HG02840 (cell line): ENCODE measurements around the gene RPL10.
"Not testable (repeated sequence)": the region's sequence is repeated elsewhere in the genome, so short reads cannot be mapped to it uniquely, and the experiment has no call there.

ENCODE experiments used
- ATAC-seq: cut with Tn5 transposase; IDR thresholded peaks from one replicate; pipeline ENCODE4 v1.9.1; 2021; ENCODE audit warnings: mild to moderate bottlenecking, moderate library complexity, moderate number of reproducible peaks; ENCODE audit not compliant: unreplicated experiment, low FRiP score

RPL10 gene

GRCh38 chrX:154375156-154375504, 23.0 kb upstream of the RPL10 start:
- no peak for ATAC-seq

- no peak for ATAC-seq
Measured at GRCh38 chrX:154376774-154377173, 21.4 kb upstream of the RPL10 start.

GRCh38 chrX:154378059-154378798, 19.9 kb upstream of the RPL10 start:
- peak; percentile 2 for ATAC-seq

GRCh38 chrX:154378799-154379568, 19.2 kb upstream of the RPL10 start, which contains the start of gene EMD:
Gene EMD, plus strand, starts transcription at chrX:154379295. Its CDS starts 190 bp downstream, at chrX:154379485.
- ATAC-seq: peak; percentile 78

DNA sequence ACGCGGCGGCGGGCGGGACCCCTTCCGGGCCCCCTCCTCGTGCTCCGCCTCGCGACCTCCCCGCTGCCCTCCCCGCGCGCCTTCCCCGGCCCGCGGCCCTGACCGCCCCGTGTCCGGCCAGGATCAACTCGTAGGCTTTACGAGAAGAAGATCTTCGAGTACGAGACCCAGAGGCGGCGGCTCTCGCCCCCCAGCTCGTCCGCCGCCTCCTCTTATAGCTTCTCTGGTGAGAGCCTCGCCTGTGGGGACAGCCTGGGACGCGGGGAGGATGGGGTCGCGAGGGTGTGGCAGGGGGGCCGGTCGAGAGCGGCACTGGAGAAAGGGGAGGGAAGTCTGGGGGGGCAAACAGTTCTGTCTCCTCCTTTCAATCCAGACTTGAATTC, 18.6 kb upstream of the RPL10 start:
- no peak for ATAC-seq

DNA sequence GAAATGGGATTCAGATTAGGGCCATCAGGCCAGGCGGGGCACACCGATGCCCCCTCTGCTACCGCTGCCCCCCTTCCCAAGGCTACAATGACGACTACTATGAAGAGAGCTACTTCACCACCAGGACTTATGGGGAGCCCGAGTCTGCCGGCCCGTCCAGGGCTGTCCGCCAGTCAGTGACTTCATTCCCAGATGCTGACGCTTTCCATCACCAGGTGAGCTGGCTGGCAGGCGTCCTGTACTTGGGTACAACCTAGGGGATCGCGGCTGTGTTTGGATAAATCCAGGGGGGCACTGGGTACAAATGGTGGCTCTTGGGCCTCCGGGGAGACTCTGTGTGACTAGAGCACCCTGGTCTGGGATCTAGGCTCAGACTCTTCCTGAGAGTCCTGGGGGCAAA, 18.0 kb upstream of the RPL10 start:
- no peak for ATAC-seq

- ATAC-seq: no peak
Measured at GRCh38 chrX:154380787-154381186, 17.4 kb upstream of the RPL10 start.

GRCh38 chrX:154381271-154381670, 16.9 kb upstream of the RPL10 start:
- ATAC-seq: no peak

DNA sequence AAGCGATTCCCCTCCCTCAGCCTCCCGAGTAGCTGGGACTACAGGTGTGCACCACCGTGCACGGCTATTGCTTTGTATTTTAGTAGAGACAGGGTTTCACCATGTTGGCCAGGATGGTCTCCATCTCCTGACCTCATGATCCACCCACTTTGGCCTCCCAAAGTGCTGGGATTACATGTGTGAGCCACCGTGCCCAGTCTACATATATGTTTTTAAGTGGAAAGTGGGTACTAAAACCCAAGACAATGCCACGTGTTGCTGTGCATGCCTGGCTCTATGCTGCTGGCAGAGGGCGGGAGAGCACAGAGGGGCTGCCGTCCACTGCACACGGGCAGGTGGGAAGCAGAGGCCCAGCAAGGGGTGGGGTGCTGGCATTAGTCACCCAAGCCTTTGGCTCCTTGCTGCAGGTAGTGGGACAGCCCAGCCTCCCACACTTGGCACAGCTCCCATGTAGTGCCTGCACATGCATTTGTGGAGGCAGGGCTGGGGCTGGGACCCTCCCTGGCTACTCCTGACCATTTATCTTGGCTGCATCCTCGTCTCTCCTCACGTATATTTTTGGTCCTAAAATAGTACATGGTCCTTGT, 15.6 kb upstream of the RPL10 start:
- no peak for ATAC-seq

DNA sequence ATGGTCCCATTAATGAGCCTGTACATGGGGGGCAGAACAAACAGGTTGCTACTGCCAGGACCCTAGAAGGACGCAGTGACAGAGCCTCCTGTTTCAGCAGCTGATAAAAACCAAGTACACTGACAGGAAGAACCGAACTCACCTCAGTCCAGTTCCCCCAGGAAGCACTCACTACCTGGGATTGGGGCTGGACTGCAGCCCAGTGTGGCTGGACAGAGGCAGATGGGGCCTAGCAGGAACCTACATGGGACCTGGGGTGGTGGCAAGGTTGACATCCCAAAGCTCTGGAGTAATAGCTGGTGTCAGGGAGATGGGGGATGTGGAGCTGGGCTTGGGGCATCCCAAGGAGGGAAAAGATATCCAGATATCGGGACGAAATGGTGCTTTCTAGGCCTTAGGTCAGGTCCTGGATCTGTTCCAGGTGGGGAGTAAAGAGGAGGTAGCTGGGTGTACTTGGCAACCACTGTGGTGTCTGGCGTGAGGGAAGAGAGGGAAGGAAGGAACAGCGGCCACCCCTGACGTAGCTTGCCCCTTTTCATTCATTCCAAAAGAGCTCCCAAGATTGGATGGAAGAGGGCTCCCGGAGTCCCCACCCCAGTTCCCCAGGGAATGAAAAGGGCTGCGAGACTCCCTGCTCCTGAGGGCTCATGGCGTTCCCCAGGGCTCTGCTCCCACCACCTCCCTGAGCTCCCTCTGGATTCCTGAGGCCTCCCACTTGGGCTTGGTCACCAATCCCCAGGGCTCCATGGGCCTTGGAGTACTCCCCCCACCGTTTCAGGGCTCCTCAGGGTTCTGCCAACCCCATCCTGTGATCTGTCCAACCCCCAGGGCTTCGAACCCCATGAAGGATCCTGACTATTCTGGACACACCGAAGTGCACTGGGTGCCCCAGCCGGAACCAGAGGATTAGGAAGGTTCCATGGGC, 14.6 kb upstream of the RPL10 start:
- ATAC-seq: no peak

GRCh38 chrX:154384284-154384892, 13.8 kb upstream of the RPL10 start:
- no peak for ATAC-seq

- not testable (repeated sequence) for ATAC-seq
Measured at GRCh38 chrX:154388094-154388493, 10.1 kb upstream of the RPL10 start.

DNA sequence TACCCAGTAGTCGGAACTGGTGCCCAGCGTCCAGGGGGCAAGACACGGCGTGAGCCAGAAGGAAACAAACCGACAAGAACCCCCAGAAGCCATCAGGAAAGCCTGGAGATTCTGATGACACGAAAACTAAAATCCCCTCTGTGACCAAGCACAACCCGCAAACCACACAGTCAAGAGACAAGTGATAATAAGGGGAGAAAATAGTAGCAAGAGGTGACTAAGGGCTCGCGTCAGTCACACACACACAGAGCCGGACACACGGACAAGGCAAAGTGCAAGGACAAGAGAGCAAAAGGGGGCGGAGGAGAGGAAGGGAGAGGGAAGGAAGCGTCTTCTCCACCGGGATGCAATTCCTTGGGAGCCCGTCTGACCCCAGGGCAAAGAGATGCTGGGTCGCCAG, 9.5 kb upstream of the RPL10 start:
- peak; percentile 17 for ATAC-seq

- peak; percentile 54 for ATAC-seq
Measured at GRCh38 chrX:154389812-154390747, 8.1 kb upstream of the RPL10 start.

GRCh38 chrX:154396363-154396762, 1.8 kb upstream of the RPL10 start:
- ATAC-seq: not testable (repeated sequence)

- peak; percentile 36 for ATAC-seq
Measured at GRCh38 chrX:154396973-154397887, 947 bp upstream of the RPL10 start.

- no peak for ATAC-seq
Measured at GRCh38 chrX:154398668-154399526, 720 bp downstream of the RPL10 start.
